ENCODE data around the gene FRMD5.

- TF ChIP-seq CTCF (IDR thresholded peaks at IDR 0.05) (no peak), POLR2A (IDR thresholded peaks at IDR 0.05) (no peak)
These were observed 349.6 kb downstream of the FRMD5 start for GRCh38 chr15:43845421-43845820.
